Heart left ventricle (tissue), 16 donors: Measurements from ENCODE around the gene PIK3AP1. TPM values are rescaled to one million over a fixed set of nuclear protein-coding genes. Genes with fewer than 3 reads are reported as not detected.

Experiments used
- ATAC-seq, 4 donors: fragments of 200-7000 bp; cut with Tn5 transposase; one replicate each; pipeline ENCODE4 v1.9.1; 2020 to 2022; ENCODE audit warnings: moderate library complexity in 4 of 4, mild to moderate bottlenecking in 3 of 4, moderate number of reproducible peaks in 1 of 4
- DNase-seq, 5 donors: peaks; one replicate each; pipeline ENCODE4 v3.0.0-alpha.2; 2020
- H3K27ac ChIP-seq, 12 donors: fragments of 200-600 bp; sonication (generic) in 4 of 12; one replicate each; pipeline versions ENCODE4 v1.5.0 to v1.8.0; 2016 to 2022; ENCODE audit warnings: mild to moderate bottlenecking in 2 of 12
- H3K27me3 ChIP-seq, 9 donors: fragments of 200-600 bp; sonication (generic) in 2 of 9; one replicate each; pipeline versions ENCODE4 v1.5.1 to v1.8.0; 2016 to 2022; ENCODE audit warnings: mild to moderate bottlenecking in 3 of 9
- H3K36me3 ChIP-seq, 9 donors: fragments of 200-600 bp; sonication (generic) in 2 of 9; one replicate each; pipeline versions ENCODE4 v1.5.0 to v1.8.0; 2018 to 2022; ENCODE audit warnings: mild to moderate bottlenecking in 2 of 9
- H3K4me1 ChIP-seq, 12 donors: fragments of 200-600 bp; sonication (generic) in 4 of 12; one replicate each; pipeline versions ENCODE4 v1.5.0 to v1.8.0; 2016 to 2022; ENCODE audit warnings: mild to moderate bottlenecking in 3 of 12
- H3K4me3 ChIP-seq, 12 donors: fragments of 200-600 bp; sonication (generic) in 4 of 12; one replicate each; pipeline versions ENCODE4 v1.5.0 to v1.8.0; 2017 to 2022; ENCODE audit warnings: mild to moderate bottlenecking in 9 of 12, moderate library complexity in 4 of 12
- H3K9me3 ChIP-seq, 12 donors: fragments of 200-600 bp; sonication (generic) in 4 of 12; one replicate each; pipeline versions ENCODE4 v1.5.0 to v1.8.0; 2016 to 2022; ENCODE audit warnings: mild to moderate bottlenecking in 1 of 12
- CTCF ChIP-seq, 12 donors: fragments of 200-600 bp; sonication (generic) in 4 of 12; IDR thresholded peaks; one replicate each; pipeline versions ENCODE4 v1.5.0 to v1.8.0; 2018 to 2022; ENCODE audit warnings: antibody characterized with exemption in 12 of 12, mild to moderate bottlenecking in 5 of 12
- POLR2A ChIP-seq, 2 donors: fragments of 450-650 bp; IDR thresholded peaks; one replicate each; pipeline ENCODE4 v1.6.1; 2017; ENCODE audit warnings: antibody characterized with exemption in 2 of 2, mild to moderate bottlenecking in 2 of 2, moderate library complexity in 2 of 2
- WGBS, 4 donors: extraction: QIAGEN DNeasy Blood & Tissue Kit in 2 of 4; methylation state at CpG; one replicate each; pipeline versions ENCODE4 v1.1.5 to v1.1.7; 2013 to 2018; 5-methylcytosine and 5-hydroxymethylcytosine counted together
- intact Hi-C, 10 donors: fragments of 100-400 bp; cut with DNase I; formaldehyde crosslinking; loops; one replicate each; pipeline versions ENCODE4 v1.11.1 to v1.14.2; 2022
- polyA plus RNA-seq, 2 donors: library from polyadenylated mRNA; stranded (reverse); fragments of 200-250 nt; gene quantifications; one replicate each; pipeline ENCODE4 v1.2.3, GENCODE V29; 2013
- total RNA-seq, 9 donors: library from RNA; depleted of rRNA in 2 of 9; stranded (reverse); fragments of >200 nt in 2 of 9; fragmentation: NEBNext Ultra II Directional in 3 of 9; extraction: Animal tissue kit (Norgen Biotek cat#: 25700) in 3 of 9; gene quantifications; one replicate each; pipeline versions ENCODE4 v1.1.0 to v1.2.4, GENCODE V29; 2016 to 2023
- donor health status: ischemic (EF 13 %, LVEDD 7.1; RV severe dilation, severe dysfunction).
- donor health status: healthy with polysubstance abuse.
- donor health status: DM: no; HTN: yes; CAD: no.
- donor health status: DM: no; HTN: no; CAD: no.
- donor health status: ischemic (EF 25% LVEDD 6.9; RV normal size, moderate dysfunction).
- donor health status: ischemic (EF 25% LVEDD 5.7; RV mildly dilated, moderate dysfunction).
- donor health status: healthy.
- donor health status: DM: yes; HTN: yes; CAD: no.
- donor health status: ischemic (EF 35%, LVEDD 5.7; RV mildly dilated, moderate dysfunction).
- donor health status: nonischemic (EF 11% LVEDD 7.7; RV severe dilation, severe dysfunction).
- donor health status: DM: yes; HTN: yes; CAD: no.
- donor health status: PGD.
- donor health status: ischemic (EF 29% LVEDD 5.4; RV normal size, mild dysfunction).
- donor health status: nonischemic (EF 23%, LVEDD 6.1; RV moderate dilation, normal function).

Gene PIK3AP1
- total and polyA plus RNA-seq, 11 donors = 1.3 to 37.9 (median 4.4) TPM

- H3K4me3 ChIP-seq = peak overlapping the region in 7 of 12 donors; percentile 55 to 75 (median 58)
- intact Hi-C loops = loop anchor here in 1 of 10 donors (10.0 kb wide), 1 partner anchor 76 kb away; no protein-coding TSS in a partner anchor
- H3K27ac ChIP-seq = peak overlapping the region in 1 of 12 donors; percentile 89
- ATAC-seq (no peak), DNase-seq (no peak)
- no peaks in the 10 kb centered on the region for H3K36me3 ChIP-seq
- TF ChIP-seq POLR2A (IDR thresholded peaks at IDR 0.05) (no peak), CTCF (IDR thresholded peaks at IDR 0.05) (no peak)
- H3K27me3 ChIP-seq = peaks cover 0 to 9% (median 0%) of the 10 kb centered on the region in 9 donors
- H3K4me1 ChIP-seq = peaks cover 0 to 28% (median 5%) of the 10 kb centered on the region in 12 donors
- WGBS, 4 donors = 48 to 60% (median 52%) methylated on average over 4 of the region's 4 CpGs
- no peaks in the 10 kb centered on the region for H3K9me3 ChIP-seq
Observed at GRCh38 chr10:96721207-96721572, 876 bp upstream of the PIK3AP1 start.

GRCh38 chr10:96719850-96720421, 378 bp downstream of the PIK3AP1 start:
- no peaks in the 10 kb centered on the region for H3K36me3 ChIP-seq
- peaks cover 0 to 40% (median 5%) of the 10 kb centered on the region in 12 donors for H3K4me1 ChIP-seq
- 4 to 7% (median 5%) methylated on average over 30 to 38 of the region's 38 CpGs for WGBS, 4 donors
- no peak for TF ChIP-seq POLR2A (IDR thresholded peaks at IDR 0.05)
- TF ChIP-seq CTCF (IDR thresholded peaks at IDR 0.05) = peak in 9 of 12 donors; percentile 10 to 50 (median 35)
- ATAC-seq = peak; percentile 34 to 77 (median 76)
- peak overlapping the region in 8 of 12 donors; percentile 1 to 89 (median 38) for H3K27ac ChIP-seq
- intact Hi-C loops = loop anchor here in 2 of 10 donors (10.0 kb wide), 2 partner anchors 65 to 75 kb away; no protein-coding TSS in a partner anchor
- H3K27me3 ChIP-seq = peaks cover 0 to 9% (median 0%) of the 10 kb centered on the region in 9 donors
- peak; percentile 56 to 89 (median 70) for DNase-seq
- no peaks in the 10 kb centered on the region for H3K9me3 ChIP-seq
- peak overlapping the region; percentile 37 to 75 (median 58) for H3K4me3 ChIP-seq

- TF ChIP-seq POLR2A (IDR thresholded peaks at IDR 0.05) (no peak), CTCF (IDR thresholded peaks at IDR 0.05) (no peak)
- H3K4me3 ChIP-seq = peak overlapping the region in 8 of 12 donors; percentile 9 to 75 (median 63)
- H3K36me3 ChIP-seq = no peaks in the 10 kb centered on the region
- DNase-seq (no peak), ATAC-seq (no peak)
- intact Hi-C loops = loop anchor here in 1 of 10 donors (10.0 kb wide), 1 partner anchor 64 kb away; no protein-coding TSS in a partner anchor
- 93 to 98% (median 95%) methylated on average over 1 of the region's 1 CpG for WGBS, 4 donors
- H3K27me3 ChIP-seq = peaks cover 0 to 9% (median 0%) of the 10 kb centered on the region in 9 donors
- no peaks in the 10 kb centered on the region for H3K9me3 ChIP-seq
- peaks cover 0 to 45% (median 5%) of the 10 kb centered on the region in 12 donors for H3K4me1 ChIP-seq
- peak overlapping the region in 6 of 12 donors; percentile 1 to 89 (median 62) for H3K27ac ChIP-seq
Observed at GRCh38 chr10:96719200-96719599, 1.1 kb downstream of the PIK3AP1 start.

- intact Hi-C loops = loop anchor here in 1 of 10 donors (10.0 kb wide), 1 partner anchor 64 kb away; no protein-coding TSS in a partner anchor
- H3K27me3 ChIP-seq = peaks cover 0 to 9% (median 0%) of the 10 kb centered on the region in 9 donors
- peak overlapping the region in 3 of 12 donors; percentile 61 to 89 (median 64) for H3K27ac ChIP-seq
- DNase-seq (peak in 2 of 5 donors; percentile 27 to 28), ATAC-seq (no peak)
- peaks cover 0 to 48% (median 5%) of the 10 kb centered on the region in 12 donors for H3K4me1 ChIP-seq
- H3K9me3 ChIP-seq = no peaks in the 10 kb centered on the region
- peak overlapping the region in 6 of 12 donors; percentile 5 to 75 (median 63) for H3K4me3 ChIP-seq
- TF ChIP-seq POLR2A (IDR thresholded peaks at IDR 0.05) (no peak), CTCF (IDR thresholded peaks at IDR 0.05) (no peak)
- no peaks in the 10 kb centered on the region for H3K36me3 ChIP-seq
- 86 to 92% (median 88%) methylated on average over 12 of the region's 12 CpGs for WGBS, 4 donors
Observed at GRCh38 chr10:96718304-96718990, 1.9 kb downstream of the PIK3AP1 start.
